CD14-positive monocyte (primary cell): ENCODE measurements around the gene KCNB1. TPM values are rescaled to one million over a fixed set of nuclear protein-coding genes. Genes with fewer than 3 reads are reported as not detected.

Source experiments
- DNase-seq, 3 donors: peaks; one replicate each; pipeline ENCODE4 v3.0.0-alpha.2; 2011 to 2022
- H2AFZ ChIP-seq: 2 replicates; pipeline ENCODE4 v1.6.0; 2012; ENCODE audit warnings: mild to moderate bottlenecking, low read depth, low read length, inconsistent platforms; ENCODE audit not compliant: insufficient read depth, poor library complexity, severe bottlenecking
- H3K27ac ChIP-seq, 2 donors: 1 replicate in 1 of 2; 2 replicates in 1 of 2; pipeline ENCODE4 v1.5.1; 2012 to 2013; ENCODE audit warnings: low read length in 2 of 2, control low read depth in 1 of 2, inconsistent platforms in 1 of 2, low read depth in 1 of 2, mild to moderate bottlenecking in 1 of 2
- H3K27me3 ChIP-seq, 2 donors: one replicate each; pipeline versions ENCODE4 v1.6.0 to v1.6.1; 2011 to 2013; ENCODE audit warnings: low read length in 2 of 2; ENCODE audit not compliant: control insufficient read depth in 2 of 2, insufficient read depth in 2 of 2
- H3K36me3 ChIP-seq, 2 donors: replicated peaks in 1 of 2; 1 replicate in 1 of 2; 2 replicates in 1 of 2; pipeline versions ENCODE4 v1.5.1 to v1.6.1; 2012 to 2013; ENCODE audit warnings: low read length in 2 of 2, control low read depth in 1 of 2, inconsistent platforms in 1 of 2, mild to moderate bottlenecking in 1 of 2; ENCODE audit not compliant: insufficient read depth in 2 of 2, control insufficient read depth in 1 of 2
- H3K4me1 ChIP-seq, 2 donors: 1 replicate in 1 of 2; 2 replicates in 1 of 2; pipeline versions ENCODE4 v1.5.1 to v1.6.1; 2012 to 2013; ENCODE audit warnings: low read length in 2 of 2, control low read depth in 1 of 2, inconsistent platforms in 1 of 2, mild to moderate bottlenecking in 1 of 2, moderate library complexity in 1 of 2; ENCODE audit not compliant: insufficient read depth in 2 of 2, control insufficient read depth in 1 of 2
- H3K4me2 ChIP-seq: replicated peaks from 2 replicates; pipeline ENCODE3; 2012; ENCODE audit warnings: low read length, moderate library complexity, mild to moderate bottlenecking; ENCODE audit not compliant: poor library complexity, severe bottlenecking; ENCODE audit errors: extremely low read depth
- H3K4me3 ChIP-seq, 3 experiments: fragments of 200-600 bp in 1 of 3; sonication (generic) in 1 of 3; replicated peaks in 1 of 3; 1 replicate in 2 of 3; 2 replicates in 1 of 3; pipeline ENCODE4 v1.5.1; 2011 to 2013; ENCODE audit warnings: low read length in 3 of 3, mild to moderate bottlenecking in 3 of 3, control low read depth in 2 of 3, low read depth in 2 of 3, inconsistent platforms in 1 of 3, moderate library complexity in 1 of 3
- H3K79me2 ChIP-seq: 2 replicates; pipeline ENCODE4 v1.6.0; 2012; ENCODE audit warnings: mild to moderate bottlenecking, control low read depth, inconsistent platforms, low read length, moderate library complexity; ENCODE audit not compliant: insufficient read depth
- H3K9ac ChIP-seq: 2 replicates; pipeline ENCODE4 v1.6.0; 2017; ENCODE audit warnings: low read length, mild to moderate bottlenecking; ENCODE audit not compliant: insufficient read depth, poor library complexity, severe bottlenecking
- H3K9me3 ChIP-seq, 2 donors: replicated peaks in 1 of 2; 1 replicate in 1 of 2; 2 replicates in 1 of 2; pipeline versions ENCODE4 v1.5.1 to v1.6.1; 2012 to 2013; ENCODE audit warnings: low read length in 2 of 2, control low read depth in 1 of 2; ENCODE audit not compliant: control insufficient read depth in 1 of 2, insufficient read depth in 1 of 2
- H4K20me1 ChIP-seq: 2 replicates; pipeline ENCODE4 v1.6.0; 2012; ENCODE audit warnings: mild to moderate bottlenecking, low read length, control low read depth, moderate library complexity; ENCODE audit not compliant: insufficient read depth
- H3K27ac Mint-ChIP-seq, 7 donors: one replicate each; pipeline ENCODE4 v1.8.0; 2020; ENCODE audit warnings: mild to moderate bottlenecking in 7 of 7, mixed read lengths in 7 of 7, moderate library complexity in 6 of 7, inconsistent platforms in 2 of 7
- H3K27me3 Mint-ChIP-seq, 3 donors: one replicate each; pipeline ENCODE4 v1.8.0; 2021 to 2022; ENCODE audit warnings: low read depth in 3 of 3, mild to moderate bottlenecking in 3 of 3, mixed read lengths in 3 of 3, moderate library complexity in 3 of 3, inconsistent platforms in 1 of 3
- H3K36me3 Mint-ChIP-seq, 2 donors: one replicate each; pipeline ENCODE4 v1.8.0; 2020; ENCODE audit warnings: mixed read lengths in 2 of 2, inconsistent platforms in 1 of 2, mild to moderate bottlenecking in 1 of 2
- H3K4me1 Mint-ChIP-seq: one replicate; pipeline ENCODE4 v1.8.0; 2020; ENCODE audit warnings: mild to moderate bottlenecking, mixed read lengths
- H3K4me3 Mint-ChIP-seq, 2 donors: one replicate each; pipeline ENCODE4 v1.8.0; 2020; ENCODE audit warnings: mild to moderate bottlenecking in 2 of 2, mixed read lengths in 2 of 2, moderate library complexity in 1 of 2
- H3K9me3 Mint-ChIP-seq, 7 donors: one replicate each; pipeline ENCODE4 v1.8.0; 2020 to 2022; ENCODE audit warnings: mixed read lengths in 7 of 7, mild to moderate bottlenecking in 6 of 7, moderate library complexity in 6 of 7, inconsistent platforms in 2 of 7
- CTCF ChIP-seq: fragments of 200-600 bp; IDR thresholded peaks from one replicate; pipeline ENCODE4 v1.8.0; 2022; ENCODE audit warnings: antibody characterized with exemption, mild to moderate bottlenecking
- WGBS: methylation state at CpG from one replicate; pipeline ENCODE4 v1.1.5; 2013; ENCODE audit warnings: missing lambda C conversion rate; ENCODE audit not compliant: insufficient coverage; 5-methylcytosine and 5-hydroxymethylcytosine counted together
- intact Hi-C, 2 donors: fragments of 100-400 bp; cut with micrococcal nuclease; formaldehyde crosslinking; loops; one replicate each; pipeline versions ENCODE4 v1.15.0 to v1.15.1; 2023
- polyA plus RNA-seq, 3 donors: library from polyadenylated mRNA; depleted of rRNA in 1 of 3; unstranded in 2 of 3; stranded (reverse) in 1 of 3; fragments of 300-500 nt in 2 of 3; fragments of >200 nt in 1 of 3; fragmentation: Illumina TruSeq in 2 of 3; gene quantifications; 1 replicate in 2 of 3; 2 replicates in 1 of 3; pipeline ENCODE4 v1.2.3, GENCODE V29; 2012 to 2021

Gene KCNB1
- polyA plus RNA-seq, 3 donors, result not detected

DNA sequence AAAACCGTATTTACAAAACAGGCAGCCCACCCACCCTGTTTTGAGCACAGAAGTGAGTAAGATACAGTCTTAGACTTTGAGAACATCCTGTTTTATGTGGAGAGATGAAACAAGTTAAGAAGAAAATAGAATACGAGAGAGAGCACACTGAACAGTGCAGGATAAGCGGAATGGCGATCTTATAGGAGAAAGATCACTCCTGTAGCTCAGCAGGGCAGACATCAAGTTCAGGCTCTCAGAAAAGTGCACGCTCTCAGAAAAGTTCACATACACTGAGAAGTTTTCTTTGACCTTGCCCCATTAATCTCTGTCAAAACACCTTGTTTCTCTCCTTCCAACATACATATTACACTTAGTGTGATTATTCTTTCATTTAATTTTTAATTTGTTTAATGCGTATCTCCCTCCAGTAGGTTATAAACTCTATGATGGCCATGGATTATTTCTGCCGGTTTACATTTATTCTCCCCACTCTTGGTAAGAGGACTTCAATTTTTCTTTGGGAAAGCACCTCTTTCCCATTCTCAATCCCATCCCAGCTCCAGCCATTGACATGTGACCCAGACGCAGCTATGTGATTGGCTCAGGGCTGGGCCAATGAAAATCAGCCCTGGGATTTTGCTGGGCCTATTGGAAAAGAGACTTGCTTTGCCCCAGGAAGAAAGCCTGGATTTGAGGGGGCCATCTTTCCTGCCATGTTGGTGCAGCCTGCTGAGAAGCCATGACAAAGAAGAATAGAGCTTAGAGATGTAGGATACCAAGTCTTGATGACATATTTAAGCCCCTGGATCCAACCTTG lies 16.2 kb downstream of the KCNB1 start:
- no peaks in the 10 kb centered on the region for H3K4me1 ChIP-seq
- 100% methylated on average over 4 of the region's 8 CpGs for WGBS
- no peak for TF ChIP-seq CTCF
- Mint-ChIP-seq H3K9me3 (peaks cover 0 to 2% (median 0%) of the 10 kb centered on the region in 7 donors), H3K27me3 (peaks cover 10 to 20% (median 11%) of the 10 kb centered on the region in 3 donors), H3K4me3 (no peak overlapping the region), H3K36me3 (no peaks in the 10 kb centered on the region), H3K27ac (no peak overlapping the region), H3K4me1 (no peaks in the 10 kb centered on the region)
- H4K20me1 ChIP-seq, result no peaks in the 10 kb centered on the region
- no peaks in the 10 kb centered on the region for H3K9me3 ChIP-seq
- H3K79me2 ChIP-seq, result no peaks in the 10 kb centered on the region
- H3K9ac ChIP-seq, result no peak overlapping the region
- no peak overlapping the region for H2AFZ ChIP-seq
- DNase-seq, result no peak
- H3K4me3 ChIP-seq, result no peak overlapping the region
- no peak overlapping the region for H3K27ac ChIP-seq
- intact Hi-C loops, result no loop called here
- no peaks in the 10 kb centered on the region for H3K36me3 ChIP-seq
- H3K27me3 ChIP-seq, result peaks cover 0 to 6% of the 10 kb centered on the region in 2 donors
- H3K4me2 ChIP-seq, result no peak overlapping the region

DNA sequence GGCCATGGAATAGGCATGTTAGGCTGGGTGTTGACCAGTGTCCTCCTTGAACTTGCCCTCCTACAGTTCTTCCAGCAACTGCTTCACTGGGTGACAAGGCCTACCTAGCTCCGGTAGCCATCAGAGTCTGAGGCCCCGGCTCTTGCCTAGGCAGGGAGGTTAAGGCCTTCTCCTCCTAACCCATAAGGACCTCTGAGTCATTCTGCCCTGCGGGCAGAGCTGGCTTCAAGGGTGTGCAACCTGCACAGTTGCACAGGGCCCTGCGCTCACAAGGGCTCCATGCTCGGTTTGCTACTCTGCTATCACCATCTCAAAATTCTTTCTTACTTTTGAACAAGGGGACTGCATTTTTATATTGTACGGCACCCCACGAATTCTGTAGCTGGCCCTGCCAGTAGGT lies 17.9 kb downstream of the KCNB1 start:
- Mint-ChIP-seq H3K27ac (no peak overlapping the region), H3K4me3 (no peak overlapping the region), H3K9me3 (peaks cover 0 to 2% (median 0%) of the 10 kb centered on the region in 7 donors), H3K36me3 (no peaks in the 10 kb centered on the region), H3K4me1 (no peaks in the 10 kb centered on the region), H3K27me3 (peaks cover 5 to 19% (median 9%) of the 10 kb centered on the region in 3 donors)
- H3K27ac ChIP-seq, result no peak overlapping the region
- 92% methylated on average over 5 of the region's 7 CpGs for WGBS
- TF ChIP-seq CTCF, result no peak
- peaks cover 0 to 2% of the 10 kb centered on the region in 2 donors for H3K27me3 ChIP-seq
- H3K79me2 ChIP-seq, result no peaks in the 10 kb centered on the region
- H3K36me3 ChIP-seq, result no peaks in the 10 kb centered on the region
- intact Hi-C loops, result no loop called here
- H3K9me3 ChIP-seq, result no peaks in the 10 kb centered on the region
- no peaks in the 10 kb centered on the region for H3K4me1 ChIP-seq
- H2AFZ ChIP-seq, result no peak overlapping the region
- DNase-seq, result no peak
- H3K4me2 ChIP-seq, result no peak overlapping the region
- no peak overlapping the region for H3K4me3 ChIP-seq
- no peak overlapping the region for H3K9ac ChIP-seq
- no peaks in the 10 kb centered on the region for H4K20me1 ChIP-seq
